Right lobe of liver (tissue), 6 donors: Measurements from ENCODE around the gene KIF4A. TPM values are rescaled to one million over a fixed set of nuclear protein-coding genes. Genes with fewer than 3 reads are reported as not detected.
"Not testable (repeated sequence)": the region's sequence is repeated elsewhere in the genome, so short reads cannot be mapped to it uniquely, and the experiment has no call there.

Experiments
- ATAC-seq, 4 donors: fragments of 200-7000 bp; cut with Tn5 transposase; one replicate each; pipeline ENCODE4 v1.9.1; 2020; ENCODE audit warnings: mild to moderate bottlenecking in 4 of 4, moderate library complexity in 4 of 4
- DNase-seq, 3 donors: peaks; one replicate each; pipeline ENCODE4 v3.0.0-alpha.2; 2020
- H3K27ac ChIP-seq, 3 donors: fragments of 200-600 bp; one replicate each; pipeline ENCODE4 v1.8.0; 2022
- H3K27me3 ChIP-seq, 2 donors: fragments of 200-600 bp; one replicate each; pipeline ENCODE4 v1.8.0; 2022
- H3K36me3 ChIP-seq, 4 donors: fragments of 200-600 bp; sonication (generic) in 1 of 4; one replicate each; pipeline versions ENCODE4 v1.5.1 to v1.8.0; 2017 to 2022; ENCODE audit warnings: control low read depth in 1 of 4
- H3K4me1 ChIP-seq, 4 donors: fragments of 200-600 bp; sonication (generic) in 1 of 4; one replicate each; pipeline versions ENCODE4 v1.5.1 to v1.8.0; 2017 to 2022; ENCODE audit warnings: control low read depth in 1 of 4
- H3K4me3 ChIP-seq, 3 donors: fragments of 200-600 bp; one replicate each; pipeline ENCODE4 v1.8.0; 2022
- H3K9me3 ChIP-seq, 4 donors: fragments of 200-600 bp; sonication (generic) in 1 of 4; one replicate each; pipeline versions ENCODE4 v1.5.1 to v1.8.0; 2017 to 2022; ENCODE audit warnings: control low read depth in 1 of 4
- POLR2A ChIP-seq: fragments of 450-650 bp; IDR thresholded peaks from one replicate; pipeline ENCODE4 v1.6.1; 2017; ENCODE audit warnings: antibody characterized with exemption, mild to moderate bottlenecking
- WGBS: methylation state at CpG from one replicate; pipeline ENCODE4 v1.1.6; 2018; ENCODE audit warnings: low coverage, low lambda C conversion rate; ENCODE audit not compliant: insufficient coverage; ENCODE audit errors: missing lambda C conversion rate; 5-methylcytosine and 5-hydroxymethylcytosine counted together
- intact Hi-C, 2 donors: fragments of 100-400 bp; cut with DNase I; formaldehyde crosslinking; loops; one replicate each; pipeline versions ENCODE4 v1.11.2 to v1.14.1; 2022
- total RNA-seq, 6 experiments: library from RNA; depleted of rRNA in 2 of 6; stranded (reverse); fragments of >200 nt in 2 of 6; fragmentation: NEBNext Ultra II Directional in 3 of 6; extraction: Animal tissue kit (Norgen Biotek cat#: 25700) in 3 of 6; gene quantifications; one replicate each; pipeline versions ENCODE4 v1.1.0 to v1.2.4, GENCODE V29; 2016 to 2023
- TF ChIP-seq, protein P1 (sequence below), 4 donors: fragments of 200-600 bp in 3 of 4; fragments of 450-650 bp in 1 of 4; IDR thresholded peaks; one replicate each; pipeline versions ENCODE4 v1.5.1 to v1.8.0; 2016 to 2022; ENCODE audit warnings: antibody characterized with exemption in 4 of 4, mild to moderate bottlenecking in 2 of 4
- donor health status: DM: no; HTN: yes; CAD: no.
- donor health status: DM: no; HTN: no; CAD: no.
- donor health status: DM: no; HTN: no; CAD: no.
- donor health status: DM: no; HTN: yes; CAD: no.
- donor health status: DM: no; HTN: yes; CAD: no.

Gene KIF4A
- total RNA-seq, 6 experiments from 2014 or later = 0.19 to 1.4 (median 0.68) TPM; not detected in 1

DNA sequence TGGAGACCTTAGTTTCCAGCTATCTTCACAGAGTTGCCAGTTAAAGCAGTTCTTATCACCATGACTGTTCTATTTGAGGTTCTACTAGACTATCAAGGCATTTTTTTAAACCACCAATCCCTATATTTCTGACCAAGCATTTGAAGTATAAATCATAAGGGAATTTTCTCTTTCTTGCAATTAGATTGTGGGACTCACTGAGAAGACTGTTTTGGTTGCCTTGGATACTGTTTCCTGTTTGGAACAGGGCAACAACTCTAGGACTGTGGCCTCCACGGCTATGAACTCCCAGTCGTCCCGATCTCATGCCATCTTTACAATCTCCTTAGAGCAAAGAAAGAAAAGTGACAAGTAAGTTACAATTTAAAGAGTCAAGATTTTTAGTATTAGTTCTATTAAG lies 11.8 kb downstream of the KIF4A start:
- no peaks in the 10 kb centered on the region for H3K27me3 ChIP-seq
- no peaks in the 10 kb centered on the region for H3K36me3 ChIP-seq
- 53% methylated on average over 3 of the region's 3 CpGs for WGBS
- no peak for TF ChIP-seq POLR2A
- TF ChIP-seq, protein P1, sequence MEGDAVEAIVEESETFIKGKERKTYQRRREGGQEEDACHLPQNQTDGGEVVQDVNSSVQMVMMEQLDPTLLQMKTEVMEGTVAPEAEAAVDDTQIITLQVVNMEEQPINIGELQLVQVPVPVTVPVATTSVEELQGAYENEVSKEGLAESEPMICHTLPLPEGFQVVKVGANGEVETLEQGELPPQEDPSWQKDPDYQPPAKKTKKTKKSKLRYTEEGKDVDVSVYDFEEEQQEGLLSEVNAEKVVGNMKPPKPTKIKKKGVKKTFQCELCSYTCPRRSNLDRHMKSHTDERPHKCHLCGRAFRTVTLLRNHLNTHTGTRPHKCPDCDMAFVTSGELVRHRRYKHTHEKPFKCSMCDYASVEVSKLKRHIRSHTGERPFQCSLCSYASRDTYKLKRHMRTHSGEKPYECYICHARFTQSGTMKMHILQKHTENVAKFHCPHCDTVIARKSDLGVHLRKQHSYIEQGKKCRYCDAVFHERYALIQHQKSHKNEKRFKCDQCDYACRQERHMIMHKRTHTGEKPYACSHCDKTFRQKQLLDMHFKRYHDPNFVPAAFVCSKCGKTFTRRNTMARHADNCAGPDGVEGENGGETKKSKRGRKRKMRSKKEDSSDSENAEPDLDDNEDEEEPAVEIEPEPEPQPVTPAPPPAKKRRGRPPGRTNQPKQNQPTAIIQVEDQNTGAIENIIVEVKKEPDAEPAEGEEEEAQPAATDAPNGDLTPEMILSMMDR (IDR thresholded peaks at IDR 0.05) = no peak
- intact Hi-C loops = no loop called here
- no peak overlapping the region for H3K27ac ChIP-seq
- H3K9me3 ChIP-seq = no peaks in the 10 kb centered on the region
- H3K4me1 ChIP-seq = no peaks in the 10 kb centered on the region
- no peak overlapping the region for H3K4me3 ChIP-seq
- DNase-seq = no peak
- no peak for ATAC-seq

GRCh38 chrX:70313503-70313902 lies 23.6 kb downstream of the KIF4A start:
- 100% methylated on average over 1 of the region's 1 CpG for WGBS
- Histone ChIP-seq H3K9me3 (no peaks in the 10 kb centered on the region), H3K36me3 (no peaks in the 10 kb centered on the region), H3K27me3 (no peaks in the 10 kb centered on the region), H3K27ac (no peak overlapping the region), H3K4me3 (no peak overlapping the region), H3K4me1 (no peaks in the 10 kb centered on the region)
- DNase-seq (no peak), ATAC-seq (no peak)
- no peak for TF ChIP-seq POLR2A
- TF ChIP-seq, protein P1 (IDR thresholded peaks at IDR 0.05) = no peak
- intact Hi-C loops = no loop called here

DNA sequence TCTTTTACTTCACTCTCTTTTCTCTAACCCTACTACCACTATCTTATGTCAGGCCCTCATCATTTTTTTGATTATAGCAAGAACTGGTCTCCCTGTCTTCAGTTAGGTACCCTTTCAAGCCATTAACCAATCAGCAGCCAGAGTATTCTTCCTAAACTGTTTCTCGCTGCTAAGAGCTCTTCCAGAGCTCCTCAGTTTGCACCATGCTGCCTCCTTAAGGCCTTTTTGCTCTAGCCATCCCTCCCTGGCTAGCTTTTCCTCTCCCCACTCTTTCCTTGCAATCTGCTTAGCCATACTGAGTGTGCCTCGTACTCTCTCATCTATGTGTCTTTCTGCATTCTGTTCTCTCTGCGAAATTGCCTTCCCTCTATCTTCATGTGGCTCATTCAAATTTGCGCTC lies 32.9 kb downstream of the KIF4A start:
- TF ChIP-seq, protein P1 (IDR thresholded peaks at IDR 0.05) = no peak
- TF ChIP-seq POLR2A = no peak
- intact Hi-C loops = no loop called here
- Histone ChIP-seq H3K36me3 (no peaks in the 10 kb centered on the region), H3K4me3 (no peak overlapping the region), H3K27me3 (no peaks in the 10 kb centered on the region), H3K9me3 (no peaks in the 10 kb centered on the region), H3K4me1 (no peaks in the 10 kb centered on the region), H3K27ac (no peak overlapping the region)
- DNase-seq (no peak), ATAC-seq (no peak)
- 67% methylated on average over 4 of the region's 4 CpGs for WGBS

- H3K4me3 ChIP-seq, ATAC-seq, H3K27ac ChIP-seq, DNase-seq, H3K4me1 ChIP-seq, H3K9me3 ChIP-seq, intact Hi-C loops, H3K27me3 ChIP-seq, H3K36me3 ChIP-seq: not testable (repeated sequence)
- 62% methylated on average over 5 of the region's 6 CpGs for WGBS
Measured at GRCh38 chrX:70323628-70324027, 33.7 kb downstream of the KIF4A start.

DNA sequence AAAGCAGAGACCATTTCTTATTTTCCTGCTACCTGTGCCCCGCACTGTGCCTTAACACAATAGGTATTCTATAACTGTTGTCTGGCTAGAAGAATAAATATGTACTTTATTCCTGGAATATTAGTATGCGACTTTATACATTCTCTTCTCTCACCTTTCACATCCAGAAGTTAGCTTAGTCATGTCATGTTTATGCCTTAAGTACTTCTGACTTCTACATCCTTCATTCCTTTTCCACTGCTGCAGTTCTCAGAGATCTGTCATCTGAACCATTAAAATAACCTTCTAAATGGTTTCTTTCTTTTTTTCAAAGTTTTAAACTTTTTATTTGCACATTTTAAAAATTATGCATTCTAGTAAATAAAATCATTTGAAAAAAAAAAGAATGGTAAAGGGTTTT lies 34.4 kb downstream of the KIF4A start:
- H3K4me3 ChIP-seq = no peak overlapping the region
- 72% methylated on average over 2 of the region's 2 CpGs for WGBS
- no peak for ATAC-seq
- H3K27me3 ChIP-seq = no peaks in the 10 kb centered on the region
- no peak for DNase-seq
- H3K9me3 ChIP-seq = no peaks in the 10 kb centered on the region
- no peak overlapping the region for H3K27ac ChIP-seq
- H3K4me1 ChIP-seq = no peaks in the 10 kb centered on the region
- intact Hi-C loops = no loop called here
- TF ChIP-seq POLR2A = no peak
- TF ChIP-seq, protein P1 (IDR thresholded peaks at IDR 0.05) = no peak
- H3K36me3 ChIP-seq = no peaks in the 10 kb centered on the region
